HEK293 (cell line): ENCODE data around the gene ANGPTL2.

Experiments
- CTCF ChIP-seq: fragments of 450-650 bp; formaldehyde crosslinking; IDR thresholded peaks from 2 replicates; pipeline ENCODE4 v1.5.1; 2016; ENCODE audit warnings: missing biosample characterization, missing genetic modification characterization
- REST ChIP-seq: fragments of 450-650 bp; formaldehyde crosslinking; IDR thresholded peaks from 2 replicates; pipeline ENCODE4 v1.5.1; 2016; ENCODE audit warnings: missing biosample characterization, missing genetic modification characterization
- TCF7L2 ChIP-seq: IDR thresholded peaks from 2 replicates; pipeline ENCODE4 v1.6.1; 2011; ENCODE audit warnings: low read depth, mild to moderate bottlenecking, inconsistent platforms, low read length, moderate library complexity, borderline replicate concordance
- YY1 ChIP-seq: fragments of 450-650 bp; formaldehyde crosslinking; IDR thresholded peaks from 2 replicates; pipeline ENCODE4 v1.5.1; 2018; ENCODE audit warnings: missing biosample characterization, missing genetic modification characterization
- ZBTB26 ChIP-seq: fragments of 450-650 bp; formaldehyde crosslinking; optimal IDR thresholded peaks from 2 replicates; pipeline ENCODE3; 2016; ENCODE audit warnings: missing biosample characterization, mild to moderate bottlenecking, missing genetic modification characterization
- ZFP3 ChIP-seq: fragments of 450-650 bp; formaldehyde crosslinking; IDR thresholded peaks from 2 replicates; pipeline ENCODE4 v1.5.1; 2016; ENCODE audit warnings: low read depth, missing biosample characterization, missing genetic modification characterization
- ZNF114 ChIP-seq: fragments of 450-650 bp; formaldehyde crosslinking; IDR thresholded peaks from 2 replicates; pipeline ENCODE4 v1.5.0; 2017; ENCODE audit warnings: missing biosample characterization, missing genetic modification characterization
- ZNF138 ChIP-seq: fragments of 450-650 bp; formaldehyde crosslinking; IDR thresholded peaks from 2 replicates; pipeline ENCODE4 v1.5.1; 2016; ENCODE audit warnings: missing biosample characterization, missing genetic modification characterization, borderline replicate concordance
- ZNF274 ChIP-seq, 2 experiments: fragments of 200-500 bp in 1 of 2; fragments of 450-650 bp in 1 of 2; sonication (Bioruptor generic) in 1 of 2; formaldehyde crosslinking in 1 of 2; IDR thresholded peaks; 2 replicates each; pipeline versions ENCODE4 v1.5.1 to v1.6.1; 2014 to 2016; ENCODE audit warnings: borderline replicate concordance in 1 of 2, inconsistent platforms in 1 of 2, low read length in 1 of 2, missing biosample characterization in 1 of 2, missing genetic modification characterization in 1 of 2
- ZNF324 ChIP-seq: fragments of 450-650 bp; formaldehyde crosslinking; IDR thresholded peaks from 2 replicates; pipeline ENCODE4 v1.5.1; 2016; ENCODE audit warnings: missing biosample characterization, missing genetic modification characterization
- ZNF670 ChIP-seq: fragments of 450-650 bp; formaldehyde crosslinking; IDR thresholded peaks from 2 replicates; pipeline ENCODE4 v1.5.1; 2016; ENCODE audit warnings: missing biosample characterization, missing genetic modification characterization, low read depth
- ZNF76 ChIP-seq: fragments of 450-650 bp; formaldehyde crosslinking; IDR thresholded peaks from 2 replicates; pipeline ENCODE4; 2016; ENCODE audit warnings: low read depth, missing biosample characterization, missing genetic modification characterization, borderline replicate concordance
- ZNF785 ChIP-seq: fragments of 450-650 bp; formaldehyde crosslinking; IDR thresholded peaks from 2 replicates; pipeline ENCODE4 v1.5.1; 2016; ENCODE audit warnings: missing biosample characterization, missing genetic modification characterization

- TF ChIP-seq CTCF (tag by site-specific recombination) (no peak), ZNF114 (tag by site-specific recombination) (no peak), ZNF274 (IDR thresholded peaks at IDR 0.05; ENCODE audit: low read length) (no peak), ZNF274 (tag by site-specific recombination; IDR thresholded peaks at IDR 0.05; ENCODE audit: borderline replicate concordance) (no peak), ZBTB26 (tag by site-specific recombination) (no peak), ZNF138 (tag by site-specific recombination) (no peak), ZNF785 (no peak), TCF7L2 (no peak), ZNF670 (tag by site-specific recombination) (no peak), ZFP3 (tag by site-specific recombination) (no peak), ZNF324 (tag by site-specific recombination) (no peak), YY1 (tag by site-specific recombination) (no peak), REST (tag by site-specific recombination) (no peak), ZNF76 (tag by site-specific recombination) (no peak)
Measured at GRCh38 chr9:127140842-127141675, 18.6 kb upstream of the ANGPTL2 start.
